ENCODE data around the gene EIF4B.

EIF4B gene

GRCh38 chr12:53061404-53062010, 55.3 kb downstream of the EIF4B start:
- Mint-ChIP-seq H3K9me3 (no peaks in the 10 kb centered on the region), H3K4me1 (peaks cover 49% of the 10 kb centered on the region), H3K4me3 (no peak overlapping the region), H3K27ac (no peak overlapping the region), H3K36me3 (ENCODE audit: low read depth) (no peaks in the 10 kb centered on the region), H3K27me3 (ENCODE audit: low read depth, poor library complexity) (peaks cover 6% of the 10 kb centered on the region)
- DNase-seq, result no peak
- no peak for TF ChIP-seq CTCF (IDR thresholded peaks at IDR 0.05)

- peaks cover 6% of the 10 kb centered on the region for H3K27me3 Mint-ChIP-seq (ENCODE audit: low read depth, poor library complexity)
- H3K9me3 Mint-ChIP-seq, result no peaks in the 10 kb centered on the region
- H3K4me1 Mint-ChIP-seq, result peaks cover 55% of the 10 kb centered on the region
- no peak for DNase-seq
- TF ChIP-seq CTCF (IDR thresholded peaks at IDR 0.05), result no peak
- H3K36me3 Mint-ChIP-seq (ENCODE audit: low read depth), result no peaks in the 10 kb centered on the region
- H3K4me3 Mint-ChIP-seq, result no peak overlapping the region
- H3K27ac Mint-ChIP-seq, result no peak overlapping the region
Measured at GRCh38 chr12:53062011-53062961, 56.0 kb downstream of the EIF4B start.

GRCh38 chr12:53062977-53063707, 56.9 kb downstream of the EIF4B start:
- H3K4me1 Mint-ChIP-seq, result peaks cover 53% of the 10 kb centered on the region
- no peak for TF ChIP-seq CTCF (IDR thresholded peaks at IDR 0.05)

GRCh38 chr12:53063708-53064612, 57.7 kb downstream of the EIF4B start:
- H3K27ac Mint-ChIP-seq, result no peak overlapping the region
- no peak for TF ChIP-seq CTCF (IDR thresholded peaks at IDR 0.05)
- peaks cover 61% of the 10 kb centered on the region for H3K4me1 Mint-ChIP-seq
- no peaks in the 10 kb centered on the region for H3K27me3 Mint-ChIP-seq (ENCODE audit: low read depth, poor library complexity)
- H3K36me3 Mint-ChIP-seq (ENCODE audit: low read depth), result no peaks in the 10 kb centered on the region
- H3K4me3 Mint-ChIP-seq, result no peak overlapping the region
- DNase-seq, result no peak
- no peaks in the 10 kb centered on the region for H3K9me3 Mint-ChIP-seq

More at GRCh38 chr12:53062977-53063707, 56.9 kb downstream of the EIF4B start:
- H3K9me3 Mint-ChIP-seq, result no peaks in the 10 kb centered on the region
- no peak overlapping the region for H3K4me3 Mint-ChIP-seq
- no peaks in the 10 kb centered on the region for H3K36me3 Mint-ChIP-seq (ENCODE audit: low read depth)
- DNase-seq, result no peak
- H3K27ac Mint-ChIP-seq, result no peak overlapping the region
- H3K27me3 Mint-ChIP-seq (ENCODE audit: low read depth, poor library complexity), result peaks cover under 1% of the 10 kb centered on the region
